GM12801 (cell line): ENCODE measurements around the gene ZNF823.

Experiments used
- CTCF ChIP-seq: IDR thresholded peaks from one replicate; pipeline ENCODE4 v1.5.1; 2011; ENCODE audit warnings: control low read depth; ENCODE audit not compliant: insufficient read length; ENCODE audit errors: extremely low read depth

ZNF823 gene

GRCh38 chr19:11738746-11739620 is at the start of gene ZNF823:
Gene ZNF823, minus strand, starts transcription at chr19:11738946. Its CDS starts 127 bp downstream, at chr19:11738819.
- TF ChIP-seq CTCF: no peak

- TF ChIP-seq CTCF: no peak
Measured at GRCh38 chr19:11787536-11787935, 48.8 kb upstream of the ZNF823 start.

DNA sequence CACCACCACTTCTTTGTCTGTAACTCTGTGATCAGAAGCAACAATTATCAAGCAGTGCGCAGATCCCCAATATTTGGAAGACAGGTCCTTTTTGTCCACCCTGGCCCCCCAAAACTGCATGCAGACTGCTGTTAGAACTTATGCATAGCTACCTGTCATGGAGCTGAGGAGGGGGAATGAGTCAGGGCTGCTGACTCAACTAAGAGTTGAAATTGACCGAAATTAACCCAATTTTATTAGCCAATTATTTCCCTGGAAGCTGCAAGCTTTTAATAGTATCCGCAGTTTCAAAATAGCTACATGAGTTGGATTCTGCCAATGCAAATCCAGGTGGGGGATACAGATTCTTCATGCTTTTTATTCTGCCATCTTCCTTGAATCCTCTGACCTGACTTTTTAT is 45.6 kb upstream of the ZNF823 start:
- TF ChIP-seq CTCF: no peak

- no peak for TF ChIP-seq CTCF
Measured at GRCh38 chr19:11783767-11784166, 45.0 kb upstream of the ZNF823 start.

- no peak for TF ChIP-seq CTCF
Measured at GRCh38 chr19:11781295-11782057, 42.7 kb upstream of the ZNF823 start.

- TF ChIP-seq CTCF: no peak
Measured at GRCh38 chr19:11780431-11781020, 41.8 kb upstream of the ZNF823 start.

DNA sequence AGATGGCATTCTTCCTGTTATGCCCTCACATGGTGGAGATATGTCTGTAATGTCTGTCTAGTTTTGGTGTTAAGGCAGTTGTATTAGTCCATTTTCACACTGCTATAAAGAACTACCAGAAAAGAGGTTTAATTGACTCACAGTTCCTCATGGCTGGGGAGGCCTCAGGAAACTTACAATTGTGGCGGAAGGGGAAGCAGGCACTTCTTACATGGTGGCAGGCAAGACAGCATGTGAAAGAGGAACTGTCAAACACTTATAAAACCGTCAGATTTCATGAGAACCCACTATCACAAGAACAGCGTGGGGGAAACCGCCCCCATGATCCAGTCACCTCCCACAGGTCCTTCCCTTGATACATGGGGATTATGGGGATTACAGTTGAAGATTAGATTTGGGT is 31.2 kb upstream of the ZNF823 start:
- TF ChIP-seq CTCF: no peak
